Calu3 (cell line): ENCODE data around the gene NTM. TPM values are rescaled to one million over a fixed set of nuclear protein-coding genes. Genes with fewer than 3 reads are reported as not detected.

ENCODE experiments used
- BruUV-seq: library from RNA; stranded (reverse); fragments of 400-500 nt; replicated peaks from 2 replicates; lab custom pipeline; 2021; lab: Mats Ljungman, UMichigan
- CTCF ChIA-PET: fragments of 300-600 bp; sonication (Branson Sonifier 250); formaldehyde crosslinking; loops from one replicate; lab custom pipeline; 2022; ENCODE audit warnings: antibody characterized with exemption; lab: Charles Lee
- DNase-seq: peaks from one replicate; pipeline ENCODE4 v3.0.0; 2022
- H3K27ac Mint-ChIP-seq: one replicate; pipeline ENCODE4 v1.8.0; 2022; ENCODE audit warnings: mixed read lengths; ENCODE audit not compliant: unreplicated experiment
- H3K27me3 Mint-ChIP-seq: one replicate; pipeline ENCODE4 v1.8.0; 2022; ENCODE audit warnings: mixed read lengths; ENCODE audit not compliant: unreplicated experiment
- H3K36me3 Mint-ChIP-seq: one replicate; pipeline ENCODE4 v1.8.0; 2022; ENCODE audit warnings: mild to moderate bottlenecking, moderate library complexity, mixed read lengths; ENCODE audit not compliant: insufficient read depth, unreplicated experiment
- H3K4me1 Mint-ChIP-seq: one replicate; pipeline ENCODE4 v1.8.0; 2022; ENCODE audit warnings: mild to moderate bottlenecking, low read depth, mixed read lengths; ENCODE audit not compliant: unreplicated experiment
- H3K4me3 Mint-ChIP-seq: one replicate; pipeline ENCODE4 v1.8.0; 2022; ENCODE audit warnings: mild to moderate bottlenecking, low read depth, moderate library complexity, mixed read lengths; ENCODE audit not compliant: unreplicated experiment
- H3K9me3 Mint-ChIP-seq: one replicate; pipeline ENCODE4 v1.8.0; 2022; ENCODE audit warnings: low read depth, mixed read lengths; ENCODE audit not compliant: unreplicated experiment
- CTCF ChIP-seq: fragments of 200-600 bp; IDR thresholded peaks from one replicate; pipeline ENCODE4 v1.8.0; 2022; ENCODE audit warnings: antibody characterized with exemption; ENCODE audit not compliant: unreplicated experiment
- intact Hi-C: fragments of 100-400 bp; cut with micrococcal nuclease; formaldehyde crosslinking; loops from one replicate; pipeline ENCODE4 v1.10.0; 2022; ENCODE audit not compliant: unreplicated experiment
- total RNA-seq: library from RNA; stranded (reverse); gene quantifications from 2 replicates; pipeline ENCODE4 v1.2.3, GENCODE V29; 2022

Gene NTM
- total RNA-seq, 1 experiment from 2014 or later, result not detected

GRCh38 chr11:131977231-131977630, 606.8 kb downstream of the NTM start:
- intact Hi-C loops, result no loop called here
- H3K36me3 Mint-ChIP-seq, result no peaks in the 10 kb centered on the region
- H3K4me1 Mint-ChIP-seq, result no peaks in the 10 kb centered on the region
- no peak overlapping the region for H3K4me3 Mint-ChIP-seq
- no peak for DNase-seq
- no peak for TF ChIP-seq CTCF
- CTCF ChIA-PET, result no interaction called here
- BruUV-seq, result no TSS peak
- peaks cover 10% of the 10 kb centered on the region for H3K9me3 Mint-ChIP-seq
- H3K27me3 Mint-ChIP-seq, result no peaks in the 10 kb centered on the region
- no peak overlapping the region for H3K27ac Mint-ChIP-seq

DNA sequence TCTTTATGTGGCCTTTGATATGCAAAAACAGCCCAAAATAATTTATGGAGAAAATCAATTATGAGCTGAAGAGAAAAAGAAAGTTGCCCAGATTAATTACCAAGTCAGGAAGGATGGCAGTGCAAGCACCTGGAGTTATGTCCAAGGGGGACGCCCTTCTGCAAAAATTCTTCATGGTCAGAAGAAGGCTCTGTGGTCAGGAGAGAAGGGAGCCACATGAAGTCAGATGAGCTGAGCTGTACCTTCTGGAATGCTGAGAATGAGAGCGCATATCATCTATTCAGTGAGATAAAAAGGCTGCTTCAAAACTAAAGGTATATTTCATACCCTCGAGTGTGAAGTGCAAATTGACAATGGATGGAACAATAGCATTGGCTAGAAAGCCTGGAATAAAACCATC, 607.4 kb downstream of the NTM start:
- H3K27ac Mint-ChIP-seq, result no peak overlapping the region
- no peak for DNase-seq

GRCh38 chr11:131978351-131978750, 607.9 kb downstream of the NTM start:
- no peak overlapping the region for H3K4me3 Mint-ChIP-seq
- no peak for DNase-seq
- intact Hi-C loops, result no loop called here
- no TSS peak for BruUV-seq
- no peaks in the 10 kb centered on the region for H3K27me3 Mint-ChIP-seq
- no peaks in the 10 kb centered on the region for H3K36me3 Mint-ChIP-seq
- H3K4me1 Mint-ChIP-seq, result no peaks in the 10 kb centered on the region
- TF ChIP-seq CTCF, result no peak
- H3K9me3 Mint-ChIP-seq, result peaks cover 10% of the 10 kb centered on the region
- CTCF ChIA-PET, result no interaction called here
- H3K27ac Mint-ChIP-seq, result no peak overlapping the region

More for the DNA sequence above, 607.4 kb downstream of the NTM start:
- no peaks in the 10 kb centered on the region for H3K36me3 Mint-ChIP-seq
- intact Hi-C loops, result no loop called here
- no peaks in the 10 kb centered on the region for H3K4me1 Mint-ChIP-seq
- CTCF ChIA-PET, result no interaction called here
- H3K27me3 Mint-ChIP-seq, result no peaks in the 10 kb centered on the region
- no TSS peak for BruUV-seq
- H3K4me3 Mint-ChIP-seq, result no peak overlapping the region
- no peak for TF ChIP-seq CTCF
- H3K9me3 Mint-ChIP-seq, result peaks cover 10% of the 10 kb centered on the region

- TF ChIP-seq CTCF, result no peak
- CTCF ChIA-PET, result no interaction called here
- H3K4me3 Mint-ChIP-seq, result no peak overlapping the region
- H3K27ac Mint-ChIP-seq, result no peak overlapping the region
- no peaks in the 10 kb centered on the region for H3K36me3 Mint-ChIP-seq
- DNase-seq, result no peak
- H3K4me1 Mint-ChIP-seq, result no peaks in the 10 kb centered on the region
- intact Hi-C loops, result no loop called here
- peaks cover 14% of the 10 kb centered on the region for H3K9me3 Mint-ChIP-seq
- no peaks in the 10 kb centered on the region for H3K27me3 Mint-ChIP-seq
- no TSS peak for BruUV-seq
Observed at GRCh38 chr11:131979364-131979763, 608.9 kb downstream of the NTM start.
